Breast epithelium (tissue), 3 donors: ENCODE results near the gene EEF1A2.

Experiments
- CTCF ChIP-seq, 3 donors: fragments of 450-650 bp; IDR thresholded peaks; one replicate each; pipeline ENCODE4 v1.5.1; 2016 to 2017; ENCODE audit warnings: antibody characterized with exemption in 3 of 3, mild to moderate bottlenecking in 3 of 3, moderate library complexity in 3 of 3
- POLR2A ChIP-seq: fragments of 450-650 bp; IDR thresholded peaks from one replicate; pipeline ENCODE4 v1.6.1; 2016; ENCODE audit warnings: antibody characterized with exemption, mild to moderate bottlenecking, moderate library complexity
- POLR2AphosphoS5 ChIP-seq, 3 donors: sonication (generic); formaldehyde crosslinking; IDR thresholded peaks; one replicate each; pipeline ENCODE4 v1.6.1; 2017; ENCODE audit warnings: antibody characterized with exemption in 3 of 3

- TF ChIP-seq CTCF (IDR thresholded peaks at IDR 0.05) (no peak), POLR2A (no peak), POLR2AphosphoS5 (IDR thresholded peaks at IDR 0.05) (no peak)
Observed at GRCh38 chr20:63522091-63522868, 23.4 kb upstream of the EEF1A2 start.
